Kidney capillary endothelial cell (primary cell): ENCODE data around the gene MEIOSIN.

Experiments
- DNase-seq: peaks from one replicate; pipeline ENCODE4 v3.0.0-alpha.2; 2018; ENCODE audit warnings: low spot score

The MEIOSIN gene

DNA sequence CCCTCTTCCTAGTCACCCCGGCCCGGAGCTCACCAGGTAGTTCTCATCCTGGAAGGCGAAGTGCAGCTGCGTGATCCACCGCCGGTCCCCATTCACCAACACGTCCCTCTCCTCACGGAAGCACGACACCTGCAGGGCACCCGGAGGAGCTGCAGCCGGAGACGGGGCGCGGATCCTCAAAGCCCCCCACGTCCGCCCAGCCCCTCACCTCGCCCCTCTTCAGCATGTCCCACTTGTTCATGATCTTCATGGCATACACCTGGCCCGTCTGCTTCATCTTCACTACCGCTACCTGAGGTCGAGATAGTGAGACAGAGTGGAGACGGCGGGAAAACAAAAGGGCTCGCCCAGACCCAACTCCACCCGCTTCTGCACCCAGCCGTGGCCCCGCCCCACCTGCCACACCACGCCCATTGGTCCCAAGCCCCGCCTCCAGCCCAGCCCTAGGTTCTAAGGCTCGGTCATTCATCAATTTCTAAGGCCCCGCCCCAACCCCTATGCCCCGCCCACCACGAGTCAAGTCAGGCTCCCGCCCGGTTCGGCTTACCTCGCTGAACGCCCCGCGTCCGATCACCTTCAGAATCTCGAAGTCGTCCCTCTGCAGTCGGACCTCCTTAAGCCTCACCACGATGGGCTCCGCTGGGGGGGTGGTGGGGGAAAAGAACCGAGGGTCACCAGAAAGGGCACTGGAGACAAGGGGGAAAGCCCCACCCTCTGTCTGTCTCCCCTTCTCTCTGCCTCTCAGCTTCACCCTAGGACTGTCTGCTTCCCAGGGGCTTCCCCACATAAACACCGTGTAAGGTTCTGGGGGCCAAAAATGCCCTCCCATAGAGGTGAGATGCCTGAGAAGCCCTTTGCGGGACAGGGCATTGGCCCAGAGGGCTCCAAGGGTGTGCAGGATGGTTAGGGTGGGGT, 46.2 kb downstream of the MEIOSIN start:
- DNase-seq: peak; percentile 71

DNA sequence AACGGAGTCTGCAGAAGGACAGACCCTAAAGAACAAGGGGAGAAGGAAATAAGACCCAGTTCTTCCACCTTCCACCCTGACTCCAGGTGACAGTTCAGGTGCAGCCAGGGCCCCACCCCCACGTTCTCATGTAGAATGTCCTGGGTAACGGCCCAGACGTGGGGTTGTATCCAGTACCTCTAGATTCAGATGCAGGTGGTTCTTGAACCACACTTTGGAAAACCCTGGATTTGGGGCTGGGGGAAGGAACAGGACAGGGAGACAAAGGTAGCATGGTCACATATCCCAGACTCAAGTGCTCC, 46.9 kb downstream of the MEIOSIN start:
- no peak for DNase-seq

DNA sequence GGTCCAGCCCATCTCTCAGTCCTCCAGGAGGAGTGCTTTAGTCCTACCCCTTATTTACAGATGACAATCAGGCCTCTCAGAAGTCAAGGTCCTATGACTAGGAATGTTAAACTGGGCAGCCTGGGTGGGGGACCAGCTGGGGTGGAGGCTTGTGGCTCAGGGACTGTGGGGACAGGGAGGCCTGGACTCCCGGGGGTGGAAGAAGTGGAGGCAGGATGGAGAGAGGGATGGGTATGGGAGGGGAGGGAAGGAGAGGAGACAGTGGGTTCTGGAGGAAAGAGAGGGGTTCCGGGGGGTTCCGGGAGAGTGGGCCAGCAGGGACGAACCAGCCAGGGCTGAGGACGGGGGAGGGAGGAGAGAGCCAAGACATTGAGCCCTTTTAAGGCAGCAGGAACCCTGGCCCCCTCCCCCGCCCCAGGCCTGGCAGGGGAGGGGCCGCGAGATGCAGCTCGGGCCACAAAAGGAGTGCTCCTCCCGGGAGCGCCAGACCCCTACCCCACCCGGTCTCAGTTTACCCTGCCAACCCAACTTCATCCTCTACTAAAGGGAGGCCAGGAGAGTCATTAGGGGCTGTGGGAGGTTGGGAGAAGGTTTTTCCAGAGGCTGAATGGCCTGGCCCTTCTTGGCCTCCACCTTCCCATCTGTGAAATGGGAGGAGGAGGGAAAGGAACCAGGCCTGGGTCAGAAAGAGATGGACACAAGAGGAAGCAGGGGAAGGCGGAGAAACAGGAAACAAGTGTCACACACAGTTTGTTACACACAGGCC, 47.4 kb downstream of the MEIOSIN start:
- no peak for DNase-seq

DNA sequence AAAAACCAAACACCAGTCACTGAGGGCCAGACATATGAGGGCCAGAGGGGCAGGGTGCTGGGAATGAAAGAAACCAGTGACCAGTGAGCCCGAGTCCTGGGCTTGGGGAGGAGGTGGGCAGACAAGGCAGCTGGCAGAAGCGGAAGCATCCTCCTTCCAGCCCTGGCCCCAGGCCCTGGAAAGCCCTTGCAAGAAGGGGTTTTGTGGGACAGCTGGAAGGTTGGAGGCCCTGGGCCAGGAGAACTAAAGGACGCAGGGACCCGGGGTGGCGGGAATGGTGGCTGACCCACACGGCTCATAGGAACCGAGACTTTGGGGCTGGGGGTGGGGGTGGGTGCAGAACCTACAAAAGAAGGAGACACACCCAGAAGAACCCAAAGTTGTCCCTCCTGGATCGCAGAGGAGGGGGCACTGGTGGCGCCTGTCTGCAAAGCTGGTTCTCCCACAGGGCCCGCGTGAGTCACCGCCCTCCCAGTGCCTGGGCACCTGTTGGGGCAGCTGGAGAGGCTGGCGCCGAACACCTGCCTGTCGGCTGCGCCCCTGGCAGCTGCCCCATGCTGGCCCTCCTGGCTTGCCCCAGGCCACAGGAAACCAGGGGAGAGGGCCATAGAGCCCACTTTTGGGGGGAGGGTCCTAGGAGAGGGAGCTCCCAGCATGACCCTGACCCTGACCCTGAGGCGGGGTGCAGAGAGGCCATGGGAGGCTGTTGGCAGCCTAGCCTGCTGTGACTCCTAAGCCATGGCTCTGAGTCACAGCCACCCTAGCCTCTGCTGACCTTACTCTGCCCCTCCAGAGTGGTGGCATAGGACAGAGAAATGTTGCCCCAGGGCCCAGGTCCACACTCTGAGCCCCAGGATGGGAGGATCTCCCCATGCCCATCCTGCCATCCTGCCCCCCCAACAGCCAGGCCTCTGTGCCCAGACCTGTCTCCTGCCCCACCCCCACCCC, 48.2 kb downstream of the MEIOSIN start:
- no peak for DNase-seq

DNA sequence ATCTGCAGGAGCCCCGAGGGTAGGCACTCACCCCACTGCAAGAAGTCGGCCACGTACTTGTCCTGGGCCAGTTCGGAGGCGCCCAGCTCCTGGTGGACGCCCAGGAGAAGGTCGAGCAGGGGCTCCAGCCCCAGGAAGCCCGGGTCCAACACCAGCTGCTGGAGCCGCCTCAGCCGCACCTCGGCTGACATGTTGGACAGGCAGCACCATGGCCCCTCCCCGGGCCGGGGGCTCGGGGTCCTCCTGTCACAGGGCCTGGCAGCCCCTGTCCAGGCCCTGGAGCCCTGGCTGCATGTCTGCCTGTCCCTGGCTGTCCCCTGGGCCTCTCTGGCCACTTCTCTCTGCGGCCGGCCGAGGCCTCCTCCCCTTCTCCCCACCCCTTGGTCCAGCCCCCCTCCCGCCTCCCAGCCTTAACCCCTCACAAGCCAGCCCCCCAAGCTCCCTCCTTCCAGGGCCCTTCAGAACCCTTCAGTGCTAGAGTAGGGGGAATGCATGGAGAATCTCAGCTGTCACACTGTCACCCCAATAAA, 49.0 kb downstream of the MEIOSIN start, which contains the start of gene DMPK:
Gene DMPK (minus strand): TSS at position 329 of the 530 bp plus-strand sequence. CDS start 138 bp downstream, at position 191.
- DNase-seq: no peak

DNA sequence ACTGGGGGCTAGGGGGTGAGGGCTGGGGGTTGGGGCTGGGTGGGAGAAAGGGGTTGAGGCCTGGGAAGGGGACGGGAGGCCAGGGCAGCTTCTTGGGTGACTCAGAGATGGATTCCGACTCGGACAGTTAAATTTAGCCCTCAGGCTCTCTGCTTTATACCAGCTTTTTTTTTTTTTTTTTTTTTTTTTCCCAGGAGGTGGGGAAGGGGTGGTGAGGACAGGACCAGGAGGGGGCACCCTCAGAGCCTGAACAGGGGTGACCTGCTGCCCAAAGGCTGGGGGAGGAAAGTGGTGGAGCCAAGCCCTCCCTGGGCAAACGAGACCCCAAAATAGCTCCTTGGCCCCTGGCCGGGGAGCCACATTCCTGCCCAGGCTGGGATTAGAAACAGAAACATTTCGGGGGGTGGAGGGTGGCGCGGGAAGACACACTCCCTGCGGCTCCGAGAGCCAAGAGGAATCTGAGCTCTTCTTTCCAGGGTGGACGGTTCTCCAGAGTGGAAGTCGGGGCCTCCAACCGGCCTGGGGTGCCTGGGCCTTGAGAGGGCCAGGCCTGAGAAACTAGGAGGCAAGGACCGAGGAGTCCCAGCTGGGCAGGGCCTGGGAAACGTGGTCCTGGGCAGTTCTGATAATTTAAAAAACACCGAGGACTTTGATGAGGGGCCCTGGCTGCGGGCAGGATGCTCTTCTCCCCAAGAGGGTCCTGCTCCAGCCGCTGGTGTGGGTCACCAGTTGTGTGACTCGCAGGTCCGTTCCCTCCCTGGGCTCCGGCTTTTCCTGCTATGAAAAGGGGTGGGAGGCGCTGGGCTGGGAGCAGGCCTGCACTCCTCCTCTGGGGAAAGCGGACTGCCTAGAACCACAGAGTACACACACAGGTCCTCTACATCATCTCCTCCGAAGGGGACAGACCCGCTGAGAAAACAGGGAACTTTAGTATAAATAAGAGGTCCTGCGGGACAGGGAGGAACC, 49.9 kb downstream of the MEIOSIN start:
- no peak for DNase-seq

DNA sequence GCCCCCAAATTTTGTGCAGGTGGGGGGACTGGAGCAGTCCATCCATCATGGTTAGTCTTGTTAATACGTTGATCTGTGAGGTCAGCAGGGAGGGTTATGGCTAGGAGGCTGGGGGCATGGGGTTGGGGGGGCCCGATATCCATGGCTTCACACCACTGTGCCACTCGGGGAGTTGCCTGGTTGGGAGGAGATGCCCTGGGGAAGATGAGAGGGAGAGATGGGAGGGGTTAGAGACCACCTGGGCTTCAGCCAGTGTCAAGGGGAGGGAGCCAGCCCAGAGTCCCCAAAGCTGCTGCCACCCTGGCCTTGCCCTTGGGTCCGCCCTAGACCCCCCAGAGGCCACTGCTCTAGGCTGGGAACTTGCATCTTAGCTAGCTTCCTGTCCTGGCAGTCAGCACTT, 50.9 kb downstream of the MEIOSIN start:
- DNase-seq: no peak

DNA sequence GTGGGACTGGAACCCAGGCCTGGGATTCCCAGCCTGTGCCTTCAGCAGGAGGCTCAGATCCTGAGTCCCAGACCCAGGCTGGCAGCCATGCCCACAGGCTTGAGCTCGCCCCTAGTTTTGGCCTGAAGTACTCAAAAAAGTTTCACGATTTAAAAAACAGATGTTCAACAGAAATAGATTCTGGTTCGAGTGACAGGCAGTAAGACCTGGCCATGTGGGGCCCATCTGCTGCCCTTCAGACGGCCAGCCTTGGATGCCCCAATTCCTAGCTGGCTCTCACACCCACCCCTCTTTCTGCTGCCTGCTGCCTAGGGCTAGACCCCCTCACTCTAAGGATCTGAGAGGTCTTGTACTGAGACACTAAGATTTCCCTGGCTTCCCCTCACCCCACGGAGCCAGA, 51.9 kb downstream of the MEIOSIN start:
- no peak for DNase-seq

DNA sequence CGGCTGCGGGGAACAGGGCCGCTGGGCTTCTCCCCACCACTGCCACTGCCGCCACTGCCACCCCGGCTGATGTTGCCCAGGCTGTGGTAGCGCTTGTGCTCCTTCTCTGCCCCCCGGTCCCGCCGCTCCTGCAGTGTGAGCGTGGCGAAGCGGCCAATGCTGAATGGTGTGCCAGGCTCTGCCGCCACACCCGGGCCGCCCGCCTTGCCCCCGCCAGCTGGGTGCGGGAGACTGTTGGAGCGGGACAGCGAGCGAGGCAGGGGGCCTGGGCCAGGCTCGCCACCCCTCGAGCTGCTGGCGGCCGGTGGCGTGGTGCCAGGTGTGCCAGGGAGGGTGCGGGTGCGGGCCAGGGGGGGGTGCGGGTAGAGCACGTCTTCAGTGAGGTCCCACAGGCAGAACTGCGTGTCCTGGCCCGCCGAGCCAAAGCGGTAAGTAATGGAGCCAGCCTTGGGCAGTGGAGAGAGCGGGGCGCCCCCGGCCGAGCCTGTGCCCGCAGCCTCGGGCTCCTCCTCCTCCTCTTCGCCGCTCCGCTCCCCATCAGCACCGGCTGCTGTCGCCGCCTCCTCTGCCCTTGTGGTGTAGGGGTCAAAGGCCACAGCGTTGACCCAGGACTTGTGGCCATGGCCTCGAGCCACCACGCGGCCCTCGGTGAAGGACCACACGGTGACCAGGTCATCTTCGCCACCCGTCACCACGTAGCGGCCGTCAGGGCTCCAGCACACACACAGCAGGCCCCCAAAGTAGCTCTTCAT, 52.7 kb downstream of the MEIOSIN start:
- no peak for DNase-seq

DNA sequence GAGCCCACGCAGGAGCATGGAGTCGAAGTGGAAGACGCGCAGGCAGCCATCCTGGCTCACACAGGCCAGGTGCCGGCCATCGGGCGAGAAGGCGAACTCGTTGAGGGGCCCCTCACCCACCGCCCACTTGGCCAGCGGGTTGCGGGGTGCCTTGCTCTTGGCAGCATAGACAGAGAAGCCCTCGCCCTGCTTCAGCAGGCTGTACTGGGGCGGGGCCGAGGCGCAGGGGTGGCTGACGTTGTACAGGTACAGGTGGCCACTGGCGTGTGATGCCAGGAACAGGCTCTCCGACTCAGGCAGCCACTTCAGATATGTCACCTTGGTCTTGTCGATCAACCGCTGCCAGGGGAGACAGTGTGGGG, 53.3 kb downstream of the MEIOSIN start:
- no peak for DNase-seq

DNA sequence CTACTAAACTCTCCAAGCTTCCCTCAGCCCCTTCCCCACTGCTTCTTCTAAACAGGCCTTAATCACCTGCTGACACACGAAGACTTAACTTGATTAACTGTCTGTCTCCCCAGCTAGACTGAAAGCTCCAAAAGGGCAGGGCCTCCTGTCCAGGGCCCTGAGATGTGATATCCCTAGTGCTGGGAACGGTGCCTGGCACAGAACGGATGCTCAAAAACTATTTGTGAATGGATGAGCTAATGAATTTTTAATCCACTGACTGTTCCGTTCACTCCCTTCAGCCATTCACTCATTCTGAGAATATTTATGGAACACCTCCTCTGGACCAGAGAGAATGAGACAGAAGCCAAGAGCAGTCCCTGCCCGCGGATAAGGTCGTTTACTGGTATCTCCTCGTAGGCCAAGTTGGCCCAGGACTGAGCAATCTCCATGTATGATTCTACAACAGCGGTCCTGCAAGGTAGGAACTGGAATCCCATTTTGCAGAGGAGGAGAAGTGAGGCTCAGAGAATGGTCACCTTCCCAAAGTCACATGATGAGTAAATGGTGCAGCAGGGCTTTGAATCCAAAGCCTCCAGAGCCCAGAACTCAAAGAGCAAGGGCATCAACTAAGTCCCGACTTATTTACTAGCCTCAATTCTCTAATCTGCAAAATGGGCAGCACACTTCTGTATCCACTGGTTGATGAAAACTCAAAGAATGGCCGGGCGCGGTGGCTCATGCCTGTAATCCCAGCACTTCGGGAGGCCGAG, 56.0 kb downstream of the MEIOSIN start:
- DNase-seq: no peak

DNA sequence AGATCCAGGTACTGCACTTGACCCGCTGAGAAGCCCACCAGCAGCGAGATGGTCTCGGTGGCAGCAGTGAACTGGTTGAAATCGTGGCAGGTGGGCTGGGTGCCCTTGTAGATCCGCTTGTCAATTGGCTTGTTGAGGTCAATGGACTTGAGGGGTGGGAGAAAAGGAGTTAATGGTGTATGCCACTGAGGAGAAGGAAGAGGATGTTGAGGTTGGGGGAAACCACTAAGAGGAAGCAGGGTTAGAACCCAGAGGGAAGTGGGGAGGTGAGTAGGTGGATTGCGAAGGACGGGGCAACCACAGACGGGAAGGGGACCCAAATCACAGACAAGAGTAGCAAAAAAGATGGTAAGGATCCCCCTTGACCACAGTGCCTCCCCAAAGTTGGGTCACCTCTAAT, 57.7 kb downstream of the MEIOSIN start:
- no peak for DNase-seq

DNA sequence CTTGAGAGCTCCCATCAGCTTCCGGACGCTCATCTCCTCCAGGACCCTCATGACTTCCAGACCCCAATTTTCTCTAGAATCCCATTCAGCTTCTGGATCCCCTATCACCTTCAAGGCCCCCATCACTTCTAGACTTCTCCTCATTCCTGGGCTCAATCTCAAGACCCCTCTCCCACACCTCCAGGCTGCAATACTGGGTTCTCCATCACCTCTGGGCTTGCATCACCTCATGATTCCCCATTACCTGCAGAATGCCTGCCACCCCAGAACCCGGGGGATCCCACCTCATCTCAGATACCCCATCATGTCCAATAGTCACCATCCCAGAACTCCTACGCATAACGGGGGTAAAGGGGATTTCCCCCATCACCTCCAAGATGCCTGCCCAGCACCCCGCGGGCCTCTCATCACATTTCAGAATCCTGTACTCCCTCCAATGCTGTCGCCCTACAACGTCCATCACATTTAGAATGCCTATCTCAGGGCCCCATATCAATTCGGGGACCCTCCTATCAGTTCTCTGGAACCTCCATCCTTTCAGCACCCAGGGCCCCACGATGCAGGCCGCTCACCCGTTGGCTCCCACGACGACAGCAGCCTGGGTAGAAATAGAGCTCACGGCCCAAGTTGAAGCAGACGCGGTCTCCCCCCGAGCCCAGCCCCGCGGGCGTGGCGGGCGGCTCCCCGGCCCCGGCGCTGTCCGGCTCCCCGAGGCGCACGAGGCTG, 58.7 kb downstream of the MEIOSIN start:
- DNase-seq: no peak

DNA sequence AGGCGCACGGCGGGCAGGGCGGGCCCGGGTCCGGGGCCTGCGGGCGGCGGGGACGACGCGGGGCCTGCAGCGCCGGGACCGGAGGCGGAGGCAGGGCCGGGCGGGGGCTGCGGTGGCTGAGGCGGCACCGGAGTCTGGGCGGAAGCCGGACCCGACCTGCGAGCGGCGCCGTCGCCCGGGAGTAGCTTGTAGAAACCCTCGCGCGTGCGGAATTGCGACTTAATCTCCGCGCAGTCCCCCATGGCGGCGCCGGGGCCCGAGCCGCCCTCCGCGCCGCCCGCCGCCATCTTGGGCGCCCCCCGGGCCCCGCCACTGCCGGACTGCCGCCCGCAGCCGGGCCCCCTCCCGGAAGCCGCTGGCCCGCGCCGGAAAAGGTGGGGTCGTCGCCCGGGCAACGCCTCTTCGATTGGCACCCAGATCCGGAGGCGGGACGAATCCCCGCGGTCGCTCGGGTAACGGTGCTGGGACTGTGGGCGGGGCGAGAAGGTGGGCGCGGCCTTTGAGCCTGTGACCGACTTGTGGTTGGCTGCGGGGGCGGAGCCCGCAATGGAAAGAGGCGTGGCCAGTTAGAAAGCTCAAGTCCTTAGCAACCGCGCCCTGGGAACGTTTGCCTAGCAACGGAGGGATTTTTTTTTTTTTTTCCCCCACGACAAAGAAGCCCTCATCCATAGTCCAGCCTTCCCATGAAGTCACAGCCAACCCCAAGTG, 59.4 kb downstream of the MEIOSIN start, which contains the start of gene DMWD:
Gene DMWD (minus strand): TSS at position 376 of the 708 bp plus-strand sequence. CDS start 89 bp downstream, at position 287.
- DNase-seq: peak; percentile 99

DNA sequence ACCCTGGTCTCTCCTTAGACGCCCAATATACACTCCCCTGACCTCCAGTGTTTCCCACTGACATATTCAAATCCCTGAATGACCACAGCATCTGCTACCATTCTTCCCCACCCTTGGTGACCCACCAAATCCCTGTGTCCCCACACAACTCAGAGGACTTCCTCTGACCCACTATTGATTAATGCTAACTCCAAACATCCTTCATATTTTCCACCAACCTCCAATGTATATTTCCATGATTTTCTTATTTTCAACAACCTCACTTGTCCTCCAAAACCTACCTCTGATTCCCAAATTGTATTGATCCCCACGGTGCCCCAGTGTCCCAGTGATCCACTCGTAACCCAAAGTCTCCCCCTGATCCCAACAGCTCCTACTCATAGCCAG, 59.9 kb downstream of the MEIOSIN start:
- DNase-seq: no peak

DNA sequence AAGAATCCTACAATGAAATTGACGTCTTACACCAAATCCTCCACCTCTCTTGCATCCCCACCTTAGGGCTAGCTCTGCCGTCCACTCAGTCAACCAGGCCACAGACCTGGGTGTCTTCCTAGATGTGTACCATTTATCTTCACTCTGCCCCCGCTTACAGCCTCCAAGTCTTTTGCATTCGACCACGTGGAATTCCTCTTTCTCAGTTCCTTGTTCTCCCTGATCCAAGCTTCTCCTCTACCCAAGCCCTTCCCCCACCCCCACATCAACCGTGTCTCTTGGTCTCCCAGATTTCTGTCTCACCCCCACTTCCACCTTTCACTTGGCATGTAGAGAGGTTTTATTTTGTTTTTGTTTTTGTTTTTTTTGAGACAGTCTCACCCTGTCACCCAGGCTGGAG, 60.6 kb downstream of the MEIOSIN start:
- DNase-seq: no peak

DNA sequence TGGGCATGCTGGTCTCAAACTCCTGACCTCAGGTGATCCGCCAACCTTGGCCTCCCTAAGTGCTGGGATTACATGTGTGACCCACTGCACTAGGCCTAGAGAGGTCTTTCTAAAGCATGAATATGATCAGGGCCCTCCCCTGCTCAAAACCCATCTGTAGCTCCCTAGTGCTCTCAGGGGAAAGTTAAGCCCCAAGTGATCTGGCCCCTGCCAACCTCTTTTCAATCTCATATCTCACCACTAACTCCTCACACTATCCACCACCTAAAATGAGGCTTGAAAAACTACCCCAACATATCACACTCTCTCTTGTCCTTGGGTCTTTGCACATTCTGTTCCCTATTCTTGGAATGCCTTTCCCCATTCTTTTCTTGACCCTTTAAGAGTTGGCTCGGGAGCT, 61.4 kb downstream of the MEIOSIN start:
- no peak for DNase-seq

DNA sequence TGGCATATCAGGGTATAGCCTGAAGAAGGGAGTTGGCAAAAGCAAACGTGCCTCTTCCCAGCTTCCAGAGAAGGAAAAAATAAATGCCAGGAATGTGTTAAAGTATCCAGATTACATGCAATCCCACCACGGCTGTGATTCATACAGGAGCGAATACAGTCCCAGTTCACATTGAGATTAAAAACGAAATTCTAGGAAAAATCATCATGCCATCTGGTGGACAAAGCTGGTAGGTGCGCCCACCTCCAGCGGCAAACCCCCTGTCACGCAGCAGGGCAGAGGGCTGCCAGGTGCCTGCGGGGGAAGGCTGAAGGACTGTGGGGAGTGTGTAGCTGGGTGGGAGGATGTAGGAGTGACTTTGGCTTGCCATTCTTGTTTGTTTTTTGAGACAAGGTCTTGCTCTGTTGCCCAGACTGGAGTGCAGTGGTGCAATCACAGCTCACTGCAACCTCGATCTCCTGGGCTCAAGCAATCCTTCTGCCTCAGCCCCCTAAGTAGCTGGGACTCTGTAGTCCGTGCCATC, 65.8 kb downstream of the MEIOSIN start:
- peak; percentile 81 for DNase-seq
